Measurements from ENCODE around the gene ABCC5.

DNA sequence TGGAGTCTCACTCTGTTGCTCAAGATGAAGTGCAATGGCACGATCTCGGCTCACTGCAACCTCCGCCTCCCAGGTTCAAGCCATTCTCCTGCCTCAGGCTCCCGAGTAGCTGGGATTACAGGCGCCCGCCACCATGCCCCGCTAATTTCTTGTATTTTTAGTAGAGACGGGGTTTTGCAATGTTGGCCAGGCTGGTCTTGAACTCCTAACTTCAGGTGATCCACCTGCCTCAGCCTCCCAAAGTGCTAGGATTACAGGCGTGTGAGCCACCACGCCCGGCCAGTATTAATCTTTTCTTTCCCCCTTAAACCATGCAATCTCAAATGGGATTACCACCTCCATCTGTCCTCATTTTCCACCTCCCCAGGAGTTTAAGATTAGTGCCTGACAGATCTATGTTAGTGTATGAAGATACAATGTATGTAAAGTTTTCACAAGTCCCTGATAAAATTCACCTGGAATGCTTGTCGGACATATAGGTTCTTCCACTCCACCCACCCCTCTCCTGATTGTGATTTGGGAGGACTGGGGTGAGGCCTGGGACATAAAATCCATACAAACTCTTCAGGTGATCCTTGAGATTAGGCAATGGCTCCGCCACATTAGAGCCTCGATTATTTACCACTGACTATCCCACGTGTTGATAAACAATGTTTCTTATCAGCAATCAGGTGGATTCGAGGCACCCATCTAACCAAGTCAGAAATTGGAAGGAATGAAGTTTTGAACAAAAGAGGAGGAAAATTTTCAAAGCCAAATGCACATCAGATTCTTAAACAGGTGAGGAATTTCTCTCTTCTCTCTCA, 134.2 kb downstream of the ABCC5 start:
- TF ChIP-seq GATA3 (IDR thresholded peaks at IDR 0.05; ENCODE audit: low read depth, low read length) (no peak), GATA2 (IDR thresholded peaks at IDR 0.05; ENCODE audit: low read depth, low read length) (no peak)

Data from SH-SY5Y (cell line).